Left renal cortex interstitium (tissue), 4 donors: Measurements from ENCODE around the gene GLYATL3. TPM values are rescaled to one million over a fixed set of nuclear protein-coding genes. Genes with fewer than 3 reads are reported as not detected.

Experiments
- DNase-seq, 4 donors: peaks; one replicate each; pipeline ENCODE4 v3.0.0-alpha.2; 2013; ENCODE audit warnings: low read depth in 4 of 4, low spot score in 2 of 4, missing footprints in 1 of 4
- polyA plus RNA-seq, 4 donors: library from polyadenylated mRNA; unstranded; fragments of 120-200 nt; gene quantifications; one replicate each; pipeline ENCODE4 v1.2.1, GENCODE V29; 2013; ENCODE audit not compliant: insufficient read length in 4 of 4

Gene GLYATL3
- polyA plus RNA-seq, 4 donors, result not detected

GRCh38 chr6:49513153-49513989, 13.6 kb downstream of the GLYATL3 start:
- no peak for DNase-seq

- DNase-seq, result no peak
Observed at GRCh38 chr6:49514571-49515484, 15.1 kb downstream of the GLYATL3 start.

- DNase-seq, result no peak
Observed at GRCh38 chr6:49515485-49516146, 15.9 kb downstream of the GLYATL3 start.

- no peak for DNase-seq
Observed at GRCh38 chr6:49516147-49516505, 16.4 kb downstream of the GLYATL3 start.

GRCh38 chr6:49517919-49518318, 18.2 kb downstream of the GLYATL3 start:
- DNase-seq, result no peak

GRCh38 chr6:49519660-49520059, 19.9 kb downstream of the GLYATL3 start:
- DNase-seq, result no peak

GRCh38 chr6:49522710-49523593, 23.2 kb downstream of the GLYATL3 start:
- DNase-seq, result no peak

GRCh38 chr6:49523901-49524300, 24.2 kb downstream of the GLYATL3 start:
- DNase-seq, result no peak

- DNase-seq, result no peak
Observed at GRCh38 chr6:49524541-49524940, 24.8 kb downstream of the GLYATL3 start.

- no peak for DNase-seq
Observed at GRCh38 chr6:49526598-49526997, 26.9 kb downstream of the GLYATL3 start.

GRCh38 chr6:49527320-49527719, 27.6 kb downstream of the GLYATL3 start:
- no peak for DNase-seq

- DNase-seq, result no peak
Observed at GRCh38 chr6:49528571-49528970, 28.8 kb downstream of the GLYATL3 start.

GRCh38 chr6:49530141-49530776, 30.5 kb downstream of the GLYATL3 start:
- no peak for DNase-seq

GRCh38 chr6:49531774-49532569, 32.2 kb downstream of the GLYATL3 start:
- DNase-seq, result peak in 2 of 4 donors; percentile 14 to 15

GRCh38 chr6:49535795-49536194, 36.1 kb downstream of the GLYATL3 start:
- no peak for DNase-seq

- DNase-seq, result no peak
Observed at GRCh38 chr6:49539102-49539501, 39.4 kb downstream of the GLYATL3 start.

- DNase-seq, result no peak
Observed at GRCh38 chr6:49540614-49541013, 40.9 kb downstream of the GLYATL3 start.

GRCh38 chr6:49541210-49541724, 41.5 kb downstream of the GLYATL3 start:
- DNase-seq, result no peak

GRCh38 chr6:49541936-49542335, 42.2 kb downstream of the GLYATL3 start:
- no peak for DNase-seq
